H1 (cell line): ENCODE measurements around the gene UNC119B. TPM values are rescaled to one million over a fixed set of nuclear protein-coding genes. Genes with fewer than 3 reads are reported as not detected.

Experiments used
- CTCF ChIA-PET: fragments of 300-600 bp; sonication (Branson Sonifier 250); formaldehyde crosslinking; loops from one replicate; lab custom pipeline; 2021; ENCODE audit not compliant: partially characterized antibody; lab: Charles Lee
- POLR2A ChIA-PET: fragments of 300-600 bp; sonication (Branson Sonifier 250); formaldehyde crosslinking; loops from one replicate; lab custom pipeline; 2021; ENCODE audit warnings: inconsistent platforms; ENCODE audit not compliant: partially characterized antibody; lab: Charles Lee
- DNase-seq, 2 experiments: peaks; one replicate each; pipeline versions ENCODE4 v3.0.0 to v3.0.0-alpha.2; 2010 to 2022; ENCODE audit warnings: low spot score in 2 of 2, low read depth in 1 of 2, mixed read lengths in 1 of 2
- FAIRE-seq: peaks from 2 replicates; lab custom pipeline; 2011; peaks lifted over from hg19 to GRCh38; lab: Jason Lieb, UNC
- H2AFZ ChIP-seq: 2 replicates; pipeline ENCODE4 v1.8.1; 2012; ENCODE audit warnings: low read length, inconsistent platforms
- H2AK5ac ChIP-seq: 2 replicates; pipeline ENCODE4 v1.6.1; 2013; ENCODE audit warnings: low read depth, low read length
- H2BK120ac ChIP-seq: replicated peaks from 2 replicates; pipeline ENCODE3; 2013; ENCODE audit warnings: low read depth, low read length, inconsistent platforms
- H2BK12ac ChIP-seq: 2 replicates; pipeline ENCODE4 v1.6.1; 2013; ENCODE audit warnings: low read depth, low read length
- H2BK15ac ChIP-seq: 2 replicates; pipeline ENCODE4 v1.6.1; 2013; ENCODE audit warnings: low read length
- H2BK20ac ChIP-seq: 2 replicates; pipeline ENCODE4 v1.6.1; 2013; ENCODE audit warnings: low read length
- H2BK5ac ChIP-seq: 2 replicates; pipeline ENCODE4 v1.6.1; 2013; ENCODE audit warnings: low read depth, low read length
- H3K14ac ChIP-seq: 2 replicates; pipeline ENCODE4 v1.6.1; 2013; ENCODE audit warnings: inconsistent platforms; ENCODE audit not compliant: insufficient read length
- H3K18ac ChIP-seq: 2 replicates; pipeline ENCODE4 v1.6.1; 2013; ENCODE audit warnings: low read length; ENCODE audit errors: extremely low read depth
- H3K23ac ChIP-seq: 2 replicates; pipeline ENCODE4 v1.6.1; 2013; ENCODE audit warnings: inconsistent platforms; ENCODE audit not compliant: insufficient read length
- H3K23me2 ChIP-seq: 2 replicates; pipeline ENCODE4 v1.6.1; 2013; ENCODE audit warnings: low read depth, low read length
- H3K27ac ChIP-seq: 2 replicates; pipeline ENCODE4 v1.6.1; 2011; ENCODE audit warnings: low read depth, low read length, inconsistent platforms
- H3K27me3 ChIP-seq, 4 experiments: replicated peaks in 1 of 4; 1 replicate in 1 of 4; 2 replicates in 3 of 4; pipeline versions ENCODE4 v1.6.1 to v1.8.1; 2011 to 2013; ENCODE audit warnings: low read length in 3 of 4, mild to moderate bottlenecking in 3 of 4, inconsistent platforms in 2 of 4, mixed read lengths in 2 of 4, moderate library complexity in 1 of 4; ENCODE audit not compliant: control insufficient read depth in 3 of 4, insufficient read depth in 3 of 4; ENCODE audit errors: extremely low read depth in 1 of 4
- H3K36me3 ChIP-seq, 4 experiments: 2 replicates each; pipeline versions ENCODE4 v1.6.1 to v1.8.1; 2011 to 2013; ENCODE audit warnings: mild to moderate bottlenecking in 4 of 4, low read length in 3 of 4, moderate library complexity in 2 of 4, control low read depth in 1 of 4, inconsistent platforms in 1 of 4; ENCODE audit not compliant: insufficient read depth in 4 of 4, control insufficient read depth in 2 of 4
- H3K4ac ChIP-seq: replicated peaks from 2 replicates; pipeline ENCODE3; 2013; ENCODE audit warnings: low read length, low read depth, mixed read lengths, inconsistent platforms; ENCODE audit not compliant: insufficient read length
- H3K4me1 ChIP-seq, 4 experiments: replicated peaks in 1 of 4; 1 replicate in 1 of 4; 2 replicates in 3 of 4; pipeline versions ENCODE4 v1.6.1 to v1.8.1; 2011 to 2013; ENCODE audit warnings: low read length in 3 of 4, inconsistent platforms in 2 of 4, mixed read lengths in 1 of 4; ENCODE audit not compliant: insufficient read depth in 4 of 4, control insufficient read depth in 3 of 4
- H3K4me2 ChIP-seq, 2 experiments: 2 replicates each; pipeline versions ENCODE4 v1.6.1 to v1.8.1; 2011 to 2013; ENCODE audit warnings: low read depth in 2 of 2, low read length in 2 of 2, control low read depth in 1 of 2, inconsistent platforms in 1 of 2, mild to moderate bottlenecking in 1 of 2; ENCODE audit not compliant: insufficient read depth in 1 of 2
- H3K4me3 ChIP-seq, 4 experiments: fragments of 200-600, 300-600 bp in 1 of 4; sonication (generic), shearing (Covaris generic), sonication (Bioruptor Twin) in 1 of 4; 2 replicates each; pipeline versions ENCODE4 v1.5.1 to v1.8.1; 2011 to 2016; ENCODE audit warnings: low read length in 4 of 4, low read depth in 3 of 4, control low read depth in 2 of 4, inconsistent platforms in 2 of 4, mild to moderate bottlenecking in 2 of 4, mixed read lengths in 1 of 4, moderate library complexity in 1 of 4; ENCODE audit not compliant: insufficient read depth in 2 of 4; ENCODE audit errors: extremely low read depth in 1 of 4
- H3K56ac ChIP-seq: replicated peaks from 2 replicates; pipeline ENCODE3; 2013; ENCODE audit warnings: low read depth, mild to moderate bottlenecking, mixed read lengths, low read length, inconsistent platforms; ENCODE audit not compliant: insufficient read length
- H3K79me1 ChIP-seq: 2 replicates; pipeline ENCODE4 v1.6.1; 2013; ENCODE audit warnings: low read depth, low read length, control low read depth
- H3K79me2 ChIP-seq, 2 experiments: 2 replicates each; pipeline versions ENCODE4 v1.6.1 to v1.8.1; 2012 to 2013; ENCODE audit warnings: low read length in 2 of 2, mild to moderate bottlenecking in 2 of 2, inconsistent platforms in 1 of 2; ENCODE audit not compliant: insufficient read depth in 2 of 2, control insufficient read depth in 1 of 2
- H3K9ac ChIP-seq, 4 experiments: replicated peaks in 1 of 4; 1 replicate in 1 of 4; 2 replicates in 3 of 4; pipeline versions ENCODE4 v1.6.1 to v1.8.1; 2011 to 2013; ENCODE audit warnings: low read depth in 3 of 4, low read length in 3 of 4, control low read depth in 2 of 4, mild to moderate bottlenecking in 2 of 4, moderate library complexity in 2 of 4, inconsistent platforms in 1 of 4; ENCODE audit errors: extremely low read depth in 1 of 4
- H3K9me3 ChIP-seq, 2 experiments: 2 replicates each; pipeline versions ENCODE4 v1.6.1 to v1.8.1; 2012 to 2013; ENCODE audit warnings: mild to moderate bottlenecking in 2 of 2, moderate library complexity in 2 of 2, control low read depth in 1 of 2, inconsistent platforms in 1 of 2, low read depth in 1 of 2, low read length in 1 of 2, mixed read lengths in 1 of 2; ENCODE audit not compliant: insufficient read depth in 2 of 2
- H4K20me1 ChIP-seq, 2 experiments: replicated peaks in 1 of 2; 2 replicates each; pipeline versions ENCODE3 to v1.8.1; 2011 to 2013; ENCODE audit warnings: inconsistent platforms in 2 of 2, low read length in 2 of 2, mild to moderate bottlenecking in 1 of 2; ENCODE audit not compliant: insufficient read depth in 2 of 2, control insufficient read depth in 1 of 2
- H4K5ac ChIP-seq: 2 replicates; pipeline ENCODE4 v1.6.1; 2013; ENCODE audit warnings: low read length, low read depth, mixed read lengths, inconsistent platforms; ENCODE audit not compliant: insufficient read length
- H4K8ac ChIP-seq: 2 replicates; pipeline ENCODE4 v1.8.0; 2013; ENCODE audit warnings: mild to moderate bottlenecking, moderate library complexity, low read length, inconsistent platforms; ENCODE audit not compliant: insufficient read depth; ENCODE audit errors: extremely low read depth
- H4K91ac ChIP-seq: replicated peaks from 2 replicates; pipeline ENCODE3; 2013; ENCODE audit warnings: low read length, mixed read lengths, inconsistent platforms; ENCODE audit not compliant: insufficient read length
- CTBP2 ChIP-seq: IDR thresholded peaks from 2 replicates; pipeline ENCODE4 v1.7.0; 2011; ENCODE audit warnings: borderline replicate concordance, mild to moderate bottlenecking, moderate library complexity, mixed read lengths, low read length; ENCODE audit not compliant: insufficient read depth, insufficient read length
- JUND ChIP-seq: IDR thresholded peaks from 2 replicates; pipeline ENCODE4 v1.6.1; 2011; ENCODE audit warnings: mild to moderate bottlenecking, improper control_type of control experiment, low read length
- KDM5A ChIP-seq: fragments of 200-600 bp; IDR thresholded peaks from 2 replicates; pipeline ENCODE4 v1.7.1; 2012; ENCODE audit warnings: mild to moderate bottlenecking, low read length, inconsistent platforms, mixed read lengths
- POLR2A ChIP-seq, 2 experiments: IDR thresholded peaks; 1 replicate in 1 of 2; 2 replicates in 1 of 2; pipeline ENCODE4 v1.6.1; 2011; ENCODE audit warnings: low read depth in 2 of 2, low read length in 2 of 2, mild to moderate bottlenecking in 2 of 2; ENCODE audit errors: control extremely low read depth in 1 of 2
- POU5F1 ChIP-seq: IDR thresholded peaks from 2 replicates; pipeline ENCODE4 v1.6.1; 2011; ENCODE audit warnings: low read depth, mild to moderate bottlenecking, low read length, moderate library complexity
- RFX5 ChIP-seq: IDR thresholded peaks from 2 replicates; pipeline ENCODE4 v1.6.1; 2011; ENCODE audit warnings: low read depth, low read length, improper control_type of control experiment, borderline replicate concordance
- YY1 ChIP-seq: IDR thresholded peaks from 2 replicates; pipeline ENCODE4 v1.6.1; 2011; ENCODE audit warnings: low read depth, mild to moderate bottlenecking, low read length
- WGBS, 2 experiments: shearing (Covaris generic) in 1 of 2; methylation state at CpG; one replicate each; pipeline versions ENCODE4 v1.1.6 to v1.1.7; 2013 to 2015; ENCODE audit warnings: low lambda C conversion rate in 2 of 2, mixed read lengths in 2 of 2, inconsistent platforms in 1 of 2, low coverage in 1 of 2, missing lambda C conversion rate in 1 of 2; ENCODE audit not compliant: insufficient replicate concordance in 2 of 2, insufficient coverage in 1 of 2, insufficient read length in 1 of 2; ENCODE audit errors: extremely low coverage in 1 of 2, missing lambda C conversion rate in 1 of 2; 5-methylcytosine and 5-hydroxymethylcytosine counted together
- polyA plus RNA-seq, 7 experiments: library from polyadenylated mRNA; depleted of rRNA in 3 of 7; stranded (reverse) in 5 of 7; unstranded in 2 of 7; fragments of >200 nt in 5 of 7; fragments of 200-250 nt in 2 of 7; gene quantifications; 1 replicate in 5 of 7; 2 replicates in 1 of 7; 4 replicates in 1 of 7; pipeline versions ENCODE4 v1.2.1 to v1.2.3, GENCODE V29; 2011 to 2013; ENCODE audit warnings: missing spikeins in 2 of 7, mixed read lengths in 2 of 7
- total RNA-seq: library from RNA; stranded (reverse); fragmentation: NEBNext Ultra II Directional; extraction: Animal tissue kit (Norgen Biotek cat#: 25700); gene quantifications from 2 replicates; pipeline ENCODE4 v1.2.1, GENCODE V29; 2021

Gene UNC119B
- total and polyA plus RNA-seq, 2 of the 8 experiments (the other 6 are each of a cell fraction or from before 2014, with no cell fraction given): 40.5 to 50.1 TPM

DNA sequence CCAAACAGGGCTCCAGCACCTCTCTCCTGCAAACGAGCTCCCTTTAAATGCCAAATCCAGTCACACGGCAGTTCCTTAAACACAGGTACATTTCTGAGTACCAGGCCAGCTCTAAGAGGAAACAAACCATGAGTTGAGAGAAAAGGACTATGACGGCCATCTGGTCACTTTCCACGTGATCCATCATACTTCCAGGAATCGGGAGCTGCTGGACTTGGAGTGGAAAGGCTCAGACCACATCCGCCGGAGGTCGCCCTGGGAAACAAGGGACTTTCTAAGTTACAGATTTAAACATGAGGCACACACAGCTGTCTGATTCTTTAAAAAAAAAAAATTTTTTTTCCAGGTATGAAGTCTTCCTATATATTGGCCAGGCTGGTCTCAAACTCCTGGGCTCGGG, 54.6 kb downstream of the UNC119B start:
- POLR2A ChIA-PET: no interaction called here
- no peaks in the 10 kb centered on the region for H3K9me3 ChIP-seq
- no peak overlapping the region for H2AK5ac ChIP-seq
- H4K91ac ChIP-seq: no peak overlapping the region
- H3K27ac ChIP-seq: no peak overlapping the region
- no peak overlapping the region for H2BK12ac ChIP-seq
- H2AFZ ChIP-seq: no peak overlapping the region
- H3K23ac ChIP-seq: no peak overlapping the region
- no peak overlapping the region for H4K8ac ChIP-seq
- H3K27me3 ChIP-seq: no peaks in the 10 kb centered on the region
- no peak overlapping the region for H3K18ac ChIP-seq
- no peaks in the 10 kb centered on the region for H3K79me2 ChIP-seq
- WGBS, 2 experiments: 93% methylated on average over 9 of the region's 9 CpGs; no CpG with 5 or more reads in 1 of the 2 experiments
- CTCF ChIA-PET: interaction anchor here (2.4 kb wide), 1 partner anchor 207 kb away, joined by 10 read pairs; no protein-coding TSS in a partner anchor
- H2BK15ac ChIP-seq: no peak overlapping the region
- no peak overlapping the region for H2BK120ac ChIP-seq
- H2BK5ac ChIP-seq: no peak overlapping the region
- DNase-seq (no peak), FAIRE-seq (no peak)
- no peak overlapping the region for H3K4me2 ChIP-seq
- H3K14ac ChIP-seq: no peak overlapping the region
- peaks cover 6 to 57% (median 30%) of the 10 kb centered on the region in 4 experiments; a peak in 7 of 8 replicates for H3K36me3 ChIP-seq
- no peak overlapping the region for H3K4me3 ChIP-seq
- H3K4ac ChIP-seq: no peak overlapping the region
- H3K9ac ChIP-seq: no peak overlapping the region; a peak in 1 of 7 replicates
- peaks cover 0 to 3% (median under 1%) of the 10 kb centered on the region in 4 experiments; a peak in 3 of 7 replicates for H3K4me1 ChIP-seq
- H4K20me1 ChIP-seq: peaks cover 0 to 3% of the 10 kb centered on the region in 2 experiments
- no peaks in the 10 kb centered on the region for H3K23me2 ChIP-seq
- H2BK20ac ChIP-seq: no peak overlapping the region
- no peak overlapping the region for H3K56ac ChIP-seq
- H3K79me1 ChIP-seq: no peaks in the 10 kb centered on the region
- no peak overlapping the region for H4K5ac ChIP-seq
- TF ChIP-seq POLR2A (IDR thresholded peaks at IDR 0.05; ENCODE audit: control extremely low read depth in 1 of 2, low read depth in 2 of 2, low read length in 2 of 2) (no peak), POU5F1 (no peak), CTBP2 (no peak), YY1 (no peak), KDM5A (no peak), RFX5 (no peak), JUND (no peak)
